Heart left ventricle (tissue), 16 donors: Measurements from ENCODE around the gene WDR36. TPM values are rescaled to one million over a fixed set of nuclear protein-coding genes. Genes with fewer than 3 reads are reported as not detected.

Experiments used
- ATAC-seq, 4 donors: fragments of 200-7000 bp; cut with Tn5 transposase; one replicate each; pipeline ENCODE4 v1.9.1; 2020 to 2022; ENCODE audit warnings: moderate library complexity in 4 of 4, mild to moderate bottlenecking in 3 of 4, moderate number of reproducible peaks in 1 of 4
- DNase-seq, 5 donors: peaks; one replicate each; pipeline ENCODE4 v3.0.0-alpha.2; 2020
- H3K27ac ChIP-seq, 12 donors: fragments of 200-600 bp; sonication (generic) in 4 of 12; one replicate each; pipeline versions ENCODE4 v1.5.0 to v1.8.0; 2016 to 2022; ENCODE audit warnings: mild to moderate bottlenecking in 2 of 12
- H3K27me3 ChIP-seq, 9 donors: fragments of 200-600 bp; sonication (generic) in 2 of 9; one replicate each; pipeline versions ENCODE4 v1.5.1 to v1.8.0; 2016 to 2022; ENCODE audit warnings: mild to moderate bottlenecking in 3 of 9
- H3K36me3 ChIP-seq, 9 donors: fragments of 200-600 bp; sonication (generic) in 2 of 9; one replicate each; pipeline versions ENCODE4 v1.5.0 to v1.8.0; 2018 to 2022; ENCODE audit warnings: mild to moderate bottlenecking in 2 of 9
- H3K4me1 ChIP-seq, 12 donors: fragments of 200-600 bp; sonication (generic) in 4 of 12; one replicate each; pipeline versions ENCODE4 v1.5.0 to v1.8.0; 2016 to 2022; ENCODE audit warnings: mild to moderate bottlenecking in 3 of 12
- H3K4me3 ChIP-seq, 12 donors: fragments of 200-600 bp; sonication (generic) in 4 of 12; one replicate each; pipeline versions ENCODE4 v1.5.0 to v1.8.0; 2017 to 2022; ENCODE audit warnings: mild to moderate bottlenecking in 9 of 12, moderate library complexity in 4 of 12
- H3K9me3 ChIP-seq, 12 donors: fragments of 200-600 bp; sonication (generic) in 4 of 12; one replicate each; pipeline versions ENCODE4 v1.5.0 to v1.8.0; 2016 to 2022; ENCODE audit warnings: mild to moderate bottlenecking in 1 of 12
- POLR2A ChIP-seq, 2 donors: fragments of 450-650 bp; IDR thresholded peaks; one replicate each; pipeline ENCODE4 v1.6.1; 2017; ENCODE audit warnings: antibody characterized with exemption in 2 of 2, mild to moderate bottlenecking in 2 of 2, moderate library complexity in 2 of 2
- WGBS, 4 donors: extraction: QIAGEN DNeasy Blood & Tissue Kit in 2 of 4; methylation state at CpG; one replicate each; pipeline versions ENCODE4 v1.1.5 to v1.1.7; 2013 to 2018; 5-methylcytosine and 5-hydroxymethylcytosine counted together
- intact Hi-C, 10 donors: fragments of 100-400 bp; cut with DNase I; formaldehyde crosslinking; loops; one replicate each; pipeline versions ENCODE4 v1.11.1 to v1.14.2; 2022
- polyA plus RNA-seq, 2 donors: library from polyadenylated mRNA; stranded (reverse); fragments of 200-250 nt; gene quantifications; one replicate each; pipeline ENCODE4 v1.2.3, GENCODE V29; 2013
- total RNA-seq, 9 donors: library from RNA; depleted of rRNA in 2 of 9; stranded (reverse); fragments of >200 nt in 2 of 9; fragmentation: NEBNext Ultra II Directional in 3 of 9; extraction: Animal tissue kit (Norgen Biotek cat#: 25700) in 3 of 9; gene quantifications; one replicate each; pipeline versions ENCODE4 v1.1.0 to v1.2.4, GENCODE V29; 2016 to 2023
- TF ChIP-seq, protein P1 (sequence below), 12 donors: fragments of 200-600 bp; sonication (generic) in 4 of 12; IDR thresholded peaks; one replicate each; pipeline versions ENCODE4 v1.5.0 to v1.8.0; 2018 to 2022; ENCODE audit warnings: antibody characterized with exemption in 12 of 12, mild to moderate bottlenecking in 5 of 12
- donor health status: ischemic (EF 13 %, LVEDD 7.1; RV severe dilation, severe dysfunction).
- donor health status: healthy with polysubstance abuse.
- donor health status: DM: no; HTN: yes; CAD: no.
- donor health status: DM: no; HTN: no; CAD: no.
- donor health status: ischemic (EF 25% LVEDD 6.9; RV normal size, moderate dysfunction).
- donor health status: ischemic (EF 25% LVEDD 5.7; RV mildly dilated, moderate dysfunction).
- donor health status: healthy.
- donor health status: DM: yes; HTN: yes; CAD: no.
- donor health status: ischemic (EF 35%, LVEDD 5.7; RV mildly dilated, moderate dysfunction).
- donor health status: nonischemic (EF 11% LVEDD 7.7; RV severe dilation, severe dysfunction).
- donor health status: DM: yes; HTN: yes; CAD: no.
- donor health status: PGD.
- donor health status: ischemic (EF 29% LVEDD 5.4; RV normal size, mild dysfunction).
- donor health status: nonischemic (EF 23%, LVEDD 6.1; RV moderate dilation, normal function).

Gene WDR36
- total and polyA plus RNA-seq, 11 donors = 4.3 to 18.0 (median 11.7) TPM

- TF ChIP-seq, protein P1, sequence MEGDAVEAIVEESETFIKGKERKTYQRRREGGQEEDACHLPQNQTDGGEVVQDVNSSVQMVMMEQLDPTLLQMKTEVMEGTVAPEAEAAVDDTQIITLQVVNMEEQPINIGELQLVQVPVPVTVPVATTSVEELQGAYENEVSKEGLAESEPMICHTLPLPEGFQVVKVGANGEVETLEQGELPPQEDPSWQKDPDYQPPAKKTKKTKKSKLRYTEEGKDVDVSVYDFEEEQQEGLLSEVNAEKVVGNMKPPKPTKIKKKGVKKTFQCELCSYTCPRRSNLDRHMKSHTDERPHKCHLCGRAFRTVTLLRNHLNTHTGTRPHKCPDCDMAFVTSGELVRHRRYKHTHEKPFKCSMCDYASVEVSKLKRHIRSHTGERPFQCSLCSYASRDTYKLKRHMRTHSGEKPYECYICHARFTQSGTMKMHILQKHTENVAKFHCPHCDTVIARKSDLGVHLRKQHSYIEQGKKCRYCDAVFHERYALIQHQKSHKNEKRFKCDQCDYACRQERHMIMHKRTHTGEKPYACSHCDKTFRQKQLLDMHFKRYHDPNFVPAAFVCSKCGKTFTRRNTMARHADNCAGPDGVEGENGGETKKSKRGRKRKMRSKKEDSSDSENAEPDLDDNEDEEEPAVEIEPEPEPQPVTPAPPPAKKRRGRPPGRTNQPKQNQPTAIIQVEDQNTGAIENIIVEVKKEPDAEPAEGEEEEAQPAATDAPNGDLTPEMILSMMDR (IDR thresholded peaks at IDR 0.05) = no peak
- no peak for TF ChIP-seq POLR2A (IDR thresholded peaks at IDR 0.05)
- WGBS, 4 donors = 68 to 90% (median 79%) methylated on average over 1 of the region's 1 CpG
- H3K4me1 ChIP-seq = peaks cover 0 to 13% (median 0%) of the 10 kb centered on the region in 12 donors
- no peaks in the 10 kb centered on the region for H3K36me3 ChIP-seq
- DNase-seq (no peak), ATAC-seq (no peak)
- H3K4me3 ChIP-seq = no peak overlapping the region
- intact Hi-C loops = no loop called here
- no peaks in the 10 kb centered on the region for H3K27me3 ChIP-seq
- no peak overlapping the region for H3K27ac ChIP-seq
- peaks cover 0 to 2% (median 0%) of the 10 kb centered on the region in 12 donors for H3K9me3 ChIP-seq
Measured at GRCh38 chr5:111144352-111144930, 52.3 kb downstream of the WDR36 start.

GRCh38 chr5:111146053-111146452 lies 53.9 kb downstream of the WDR36 start:
- WGBS, 4 donors = 56 to 79% (median 66%) methylated on average over 2 of the region's 2 CpGs
- no peak for ATAC-seq
- Histone ChIP-seq H3K27ac (no peak overlapping the region), H3K4me1 (peaks cover 0 to 13% (median 0%) of the 10 kb centered on the region in 12 donors), H3K9me3 (peaks cover 0 to 2% (median 0%) of the 10 kb centered on the region in 12 donors), H3K27me3 (no peaks in the 10 kb centered on the region), H3K36me3 (no peaks in the 10 kb centered on the region), H3K4me3 (no peak overlapping the region)
- no peak for DNase-seq
- intact Hi-C loops = no loop called here
- no peak for TF ChIP-seq POLR2A (IDR thresholded peaks at IDR 0.05)
- TF ChIP-seq, protein P1 (IDR thresholded peaks at IDR 0.05) = no peak

- DNase-seq (no peak), ATAC-seq (no peak)
- intact Hi-C loops = no loop called here
- Histone ChIP-seq H3K36me3 (no peaks in the 10 kb centered on the region), H3K4me3 (no peak overlapping the region), H3K27me3 (no peaks in the 10 kb centered on the region), H3K27ac (no peak overlapping the region), H3K4me1 (peaks cover 0 to 13% (median 0%) of the 10 kb centered on the region in 12 donors), H3K9me3 (no peaks in the 10 kb centered on the region)
- no peak for TF ChIP-seq POLR2A (IDR thresholded peaks at IDR 0.05)
- TF ChIP-seq, protein P1 (IDR thresholded peaks at IDR 0.05) = no peak
- 59 to 68% (median 60%) methylated on average over 3 of the region's 3 CpGs for WGBS, 4 donors
Measured at GRCh38 chr5:111147502-111147901, 55.4 kb downstream of the WDR36 start.

GRCh38 chr5:111151998-111152397 lies 59.9 kb downstream of the WDR36 start:
- Histone ChIP-seq H3K4me3 (no peak overlapping the region), H3K27ac (no peak overlapping the region), H3K36me3 (no peaks in the 10 kb centered on the region), H3K9me3 (no peaks in the 10 kb centered on the region), H3K4me1 (no peaks in the 10 kb centered on the region), H3K27me3 (peaks cover 0 to 3% (median 0%) of the 10 kb centered on the region in 9 donors)
- TF ChIP-seq, protein P1 (IDR thresholded peaks at IDR 0.05) = no peak
- TF ChIP-seq POLR2A (IDR thresholded peaks at IDR 0.05) = no peak
- intact Hi-C loops = loop anchor here in 2 of 10 donors (10.0 kb wide), 2 partner anchors 383 to 993 kb away; no protein-coding TSS in a partner anchor
- no peak for ATAC-seq
- DNase-seq = no peak
- WGBS, 4 donors = 72 to 81% (median 80%) methylated on average over 2 of the region's 2 CpGs
